Fibroblast of peridontal ligament (primary cell): ENCODE results near the gene ZC3H12D.
"Not testable (repeated sequence)": the region's sequence is repeated elsewhere in the genome, so short reads cannot be mapped to it uniquely, and the experiment has no call there.

ENCODE experiments used
- DNase-seq: peaks from one replicate; pipeline ENCODE4 v3.0.0-alpha.2; 2010; ENCODE audit errors: extremely low read depth

Gene ZC3H12D

GRCh38 chr6:149459761-149460160, 25.1 kb downstream of the ZC3H12D start:
- peak; percentile 25 for DNase-seq

- DNase-seq = no peak
These were observed 26.0 kb downstream of the ZC3H12D start for GRCh38 chr6:149458806-149459205.

- DNase-seq = peak; percentile 27
These were observed 26.6 kb downstream of the ZC3H12D start for GRCh38 chr6:149458196-149458595.

GRCh38 chr6:149457316-149457884, 27.4 kb downstream of the ZC3H12D start:
- no peak for DNase-seq

GRCh38 chr6:149456311-149457021, 28.3 kb downstream of the ZC3H12D start:
- no peak for DNase-seq

GRCh38 chr6:149455031-149455732, 29.6 kb downstream of the ZC3H12D start:
- no peak for DNase-seq

GRCh38 chr6:149454346-149454848, 30.4 kb downstream of the ZC3H12D start:
- peak; percentile 93 for DNase-seq

- DNase-seq = no peak
These were observed 31.0 kb downstream of the ZC3H12D start for GRCh38 chr6:149453597-149454345.

- DNase-seq = no peak
These were observed 32.5 kb downstream of the ZC3H12D start for GRCh38 chr6:149452037-149452939.

- no peak for DNase-seq
These were observed 33.3 kb downstream of the ZC3H12D start for GRCh38 chr6:149451376-149452036.

GRCh38 chr6:149450679-149451375, 34.0 kb downstream of the ZC3H12D start:
- no peak for DNase-seq

GRCh38 chr6:149449831-149450678, 34.8 kb downstream of the ZC3H12D start:
- DNase-seq = no peak

- no peak for DNase-seq
These were observed 35.9 kb downstream of the ZC3H12D start for GRCh38 chr6:149448821-149449453.

GRCh38 chr6:149446791-149447376, 37.9 kb downstream of the ZC3H12D start:
- DNase-seq = no peak

- DNase-seq = no peak
These were observed 39.2 kb downstream of the ZC3H12D start for GRCh38 chr6:149445573-149445972.

GRCh38 chr6:149445095-149445466, 39.7 kb downstream of the ZC3H12D start:
- no peak for DNase-seq

GRCh38 chr6:149444360-149445094, 40.3 kb downstream of the ZC3H12D start:
- DNase-seq = not testable (repeated sequence)
